Mesodermal cell (in vitro differentiated cells): ENCODE data around the gene CYLC2.

Experiments
- H3K27ac ChIP-seq: 2 replicates; pipeline ENCODE4 v1.7.0; 2013; ENCODE audit warnings: mild to moderate bottlenecking, low read depth, low read length, moderate library complexity; ENCODE audit not compliant: severe bottlenecking
- H3K36me3 ChIP-seq: 2 replicates; pipeline ENCODE4 v1.7.1; 2013; ENCODE audit warnings: mild to moderate bottlenecking, low read length, moderate library complexity; ENCODE audit not compliant: control insufficient read depth, insufficient read depth
- H3K4me1 ChIP-seq: one replicate; pipeline ENCODE4 v1.7.1; 2013; ENCODE audit warnings: mild to moderate bottlenecking, low read length; ENCODE audit not compliant: insufficient read depth, control insufficient read depth, poor library complexity, severe bottlenecking
- H3K4me3 ChIP-seq: 2 replicates; pipeline ENCODE4 v1.7.0; 2013; ENCODE audit warnings: low read length, control low read depth, mild to moderate bottlenecking; ENCODE audit not compliant: insufficient read depth, poor library complexity, severe bottlenecking; ENCODE audit errors: extremely low read depth
- H3K9me3 ChIP-seq: 2 replicates; pipeline ENCODE4 v1.7.1; 2013; ENCODE audit warnings: mild to moderate bottlenecking, low read length, moderate library complexity; ENCODE audit not compliant: control insufficient read depth
- WGBS, 2 experiments: methylation state at CpG; one replicate each; pipeline ENCODE4 v1.1.5; 2013; ENCODE audit warnings: missing lambda C conversion rate in 2 of 2; ENCODE audit not compliant: insufficient coverage in 2 of 2; 5-methylcytosine and 5-hydroxymethylcytosine counted together

CYLC2 gene

DNA sequence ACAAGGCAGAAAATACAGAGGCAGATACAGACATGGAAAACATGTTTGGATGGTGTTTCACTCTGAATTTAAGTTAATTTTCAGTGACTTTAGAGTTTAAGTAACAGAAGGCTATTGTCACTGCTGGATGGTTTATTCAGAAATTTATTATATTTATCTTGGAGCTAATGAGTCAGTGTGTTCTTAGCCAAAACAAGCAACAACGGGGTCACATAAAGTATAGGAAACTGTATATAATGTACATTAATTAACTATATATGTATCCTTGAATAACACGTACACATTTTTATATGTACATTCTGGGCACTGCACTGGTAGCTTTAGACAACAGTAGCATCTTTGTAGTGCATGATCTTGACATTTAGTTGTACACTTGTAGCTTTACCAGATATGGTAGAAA, 30.7 kb downstream of the CYLC2 start:
- peaks cover 8% of the 10 kb centered on the region for H3K9me3 ChIP-seq
- no peaks in the 10 kb centered on the region for H3K4me1 ChIP-seq
- no CpG with 5 or more reads among the region's 2 CpGs for WGBS, 2 experiments
- H3K4me3 ChIP-seq = no peak overlapping the region
- H3K36me3 ChIP-seq = no peaks in the 10 kb centered on the region
- H3K27ac ChIP-seq = no peak overlapping the region

- H3K9me3 ChIP-seq = peaks cover 13% of the 10 kb centered on the region
- 80 to 93% methylated on average over 2 to 4 of the region's 4 CpGs for WGBS, 2 experiments
- H3K4me1 ChIP-seq = peaks cover 10% of the 10 kb centered on the region
- H3K4me3 ChIP-seq = no peak overlapping the region
- peak overlapping the region; percentile 13 for H3K27ac ChIP-seq
- no peaks in the 10 kb centered on the region for H3K36me3 ChIP-seq
These were observed 42.7 kb downstream of the CYLC2 start for GRCh38 chr9:103037508-103038477.

DNA sequence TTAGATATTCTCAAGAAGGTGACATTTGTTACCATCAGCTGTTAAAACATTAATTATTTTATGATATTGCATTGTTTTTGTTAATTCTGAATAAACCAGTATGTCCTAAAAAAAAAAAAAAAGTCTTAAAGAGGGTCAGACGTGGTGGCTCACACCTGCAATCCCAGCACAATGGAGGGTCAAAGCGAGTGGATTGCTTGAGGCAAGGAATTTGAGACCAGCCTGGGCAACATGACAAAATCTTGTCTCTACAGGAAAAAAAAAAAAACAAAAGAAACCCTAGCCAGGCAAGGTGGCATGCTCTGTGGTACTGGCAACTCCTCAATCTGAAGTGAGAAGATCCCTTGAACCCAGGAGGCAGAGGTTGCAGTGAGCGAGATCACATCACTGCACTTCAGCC, 46.8 kb downstream of the CYLC2 start:
- no peak overlapping the region for H3K27ac ChIP-seq
- H3K36me3 ChIP-seq = no peaks in the 10 kb centered on the region
- peaks cover 10% of the 10 kb centered on the region for H3K4me1 ChIP-seq
- H3K4me3 ChIP-seq = no peak overlapping the region
- peaks cover 13% of the 10 kb centered on the region for H3K9me3 ChIP-seq
- 69 to 83% methylated on average over 1 to 3 of the region's 3 CpGs for WGBS, 2 experiments
